ENCODE results near the gene TLCD3B.

The TLCD3B gene

DNA sequence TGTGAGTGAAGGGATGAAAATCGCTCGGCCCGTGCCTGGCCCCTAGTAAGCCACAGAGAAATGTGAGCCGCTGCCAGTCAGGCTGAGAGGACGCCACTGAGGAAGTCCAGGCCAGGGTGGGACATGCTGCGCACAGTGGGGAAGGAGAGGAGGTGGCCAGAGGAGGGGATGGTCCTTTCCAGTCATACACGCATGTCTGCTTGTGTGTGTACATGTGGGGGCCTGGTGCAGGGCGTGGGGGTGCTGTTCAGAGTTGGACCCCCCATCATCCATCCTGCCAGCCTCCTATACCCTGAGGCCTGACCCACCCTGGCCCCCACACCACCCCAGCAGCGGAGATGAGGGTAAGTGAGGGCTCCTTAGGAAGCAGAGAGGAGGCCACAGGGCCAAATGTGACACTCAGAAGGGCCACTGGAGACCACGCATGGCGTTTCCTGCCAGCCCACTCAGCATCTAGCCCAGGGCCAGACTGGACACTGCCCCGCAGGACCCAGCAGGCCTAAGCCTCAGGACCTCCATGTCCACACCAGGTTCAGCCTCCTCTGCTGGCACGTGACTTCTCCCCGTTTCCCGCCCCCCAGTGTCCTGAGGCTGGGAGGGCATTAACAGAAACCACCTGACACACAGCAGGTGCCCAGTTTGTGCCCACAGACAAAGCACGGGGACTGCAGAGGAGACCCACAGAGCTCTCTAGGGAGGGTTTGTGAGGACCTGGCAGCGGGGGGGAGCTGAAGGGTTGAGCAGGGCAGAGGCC lies 27.2 kb downstream of the TLCD3B start:
- no peak for DNase-seq

- DNase-seq: no peak
These were observed 28.3 kb downstream of the TLCD3B start for GRCh38 chr16:30002614-30003346.

DNA sequence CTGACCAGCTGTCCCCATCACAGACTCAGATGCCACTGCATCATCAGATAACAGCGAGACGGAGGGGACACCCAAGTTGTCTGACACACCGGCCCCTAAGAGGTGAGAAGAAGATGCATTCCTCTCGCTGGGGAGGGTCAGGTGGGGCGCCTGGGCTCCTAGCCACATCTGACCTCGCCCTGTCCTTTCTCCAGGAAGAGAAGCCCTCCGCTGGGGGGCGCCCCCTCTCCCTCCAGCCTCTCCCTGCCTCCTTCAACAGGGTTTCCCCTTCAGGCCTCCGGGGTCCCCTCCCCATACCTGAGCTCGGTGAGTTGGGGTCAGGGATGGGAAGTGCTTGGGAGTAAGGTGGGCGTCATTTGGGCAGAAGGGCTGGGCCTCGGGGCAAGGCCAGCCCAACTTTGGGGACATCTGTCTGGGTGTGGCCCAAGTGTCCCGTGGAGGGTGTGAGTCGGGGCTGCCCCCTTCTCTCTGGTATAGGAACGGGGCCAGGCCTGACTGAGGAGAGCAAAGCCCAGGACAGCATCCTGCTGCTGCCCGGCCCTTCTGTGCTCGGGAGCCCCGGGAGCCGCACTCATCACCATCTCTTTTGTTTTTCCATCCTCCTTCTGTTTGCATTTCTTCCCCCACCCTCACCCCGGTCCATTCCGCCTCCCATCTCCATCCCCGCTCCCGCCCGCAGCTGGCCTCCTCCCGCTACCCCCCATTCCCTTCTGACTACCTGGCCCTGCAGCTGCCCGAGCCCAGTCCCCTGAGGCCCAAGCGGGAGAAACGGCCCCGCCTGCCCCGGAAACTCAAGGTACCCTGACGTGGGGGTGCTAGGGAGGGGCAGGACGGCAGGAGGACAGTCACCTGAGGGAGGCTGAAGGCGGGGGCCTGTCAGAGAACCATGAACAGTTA lies 30.1 kb downstream of the TLCD3B start:
- no peak for DNase-seq

DNA sequence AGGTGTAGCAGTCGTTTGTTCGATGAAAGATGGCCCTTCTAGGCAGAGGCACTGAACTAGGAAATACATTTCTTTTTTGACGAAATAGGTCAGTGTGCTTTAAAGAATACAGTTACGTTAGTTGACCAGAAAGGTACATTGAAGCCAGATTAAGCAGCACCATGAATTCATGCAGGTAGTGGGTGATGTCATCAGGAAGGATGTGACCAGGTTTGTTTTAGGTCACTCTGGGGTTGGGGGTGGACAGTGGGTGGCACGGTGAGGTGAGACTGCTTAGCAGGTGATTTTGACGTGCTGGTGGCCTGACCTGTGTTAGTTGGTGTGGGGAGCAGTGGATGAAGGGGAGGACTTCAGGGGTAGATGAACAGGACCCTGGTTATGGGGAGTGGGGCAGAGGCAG lies 31.5 kb downstream of the TLCD3B start:
- no peak for DNase-seq

GRCh38 chr16:29996766-29997250 lies 34.3 kb downstream of the TLCD3B start:
- no peak for DNase-seq

DNA sequence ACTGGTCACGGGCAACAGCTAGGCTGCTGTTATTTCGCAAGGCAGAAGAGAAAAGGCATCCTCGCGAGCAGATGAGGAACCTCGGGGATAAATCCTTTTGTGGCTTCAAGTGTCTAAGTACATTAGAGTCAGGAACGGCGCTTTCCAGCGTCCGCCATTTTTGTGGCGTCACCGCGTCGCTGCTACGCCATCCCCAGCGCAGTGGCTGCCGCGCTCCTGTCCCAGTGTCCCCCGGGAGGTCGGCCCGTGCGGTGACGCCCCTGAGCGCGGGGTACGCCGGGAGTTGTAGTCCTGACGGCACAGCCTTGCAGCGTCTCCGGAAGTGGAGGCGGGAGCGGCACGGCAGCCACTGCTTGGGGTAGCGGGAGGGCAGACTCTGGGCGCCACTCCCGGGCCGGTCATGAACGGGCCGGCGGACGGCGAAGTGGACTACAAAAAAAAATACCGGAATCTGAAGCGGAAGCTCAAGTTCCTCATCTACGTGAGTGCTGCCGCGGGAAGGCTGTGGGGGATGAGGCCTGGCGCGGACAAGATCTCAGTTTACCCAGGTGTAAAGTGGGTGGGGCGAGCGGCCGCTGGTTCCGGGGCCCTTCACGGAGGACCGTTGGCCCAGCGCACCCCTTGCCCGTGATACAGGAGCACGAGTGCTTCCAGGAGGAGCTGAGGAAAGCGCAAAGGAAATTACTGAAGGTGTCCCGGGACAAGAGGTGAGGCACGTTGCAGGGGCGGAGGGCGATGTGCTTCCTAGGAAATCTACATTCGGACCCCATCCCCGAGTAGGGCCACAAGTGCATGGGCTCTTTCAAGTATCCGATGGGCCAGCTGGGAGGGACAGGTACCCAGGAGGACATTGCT lies 34.9 kb downstream of the TLCD3B start, which contains the start of gene INO80E:
Gene INO80E (plus strand): TSS at position 331 of the 855 bp plus-strand sequence. CDS start 70 bp downstream, at position 401.
- peak; percentile 97 for DNase-seq

GRCh38 chr16:29995324-29995910 lies 35.7 kb downstream of the TLCD3B start, which contains the start of gene HIRIP3:
Gene HIRIP3 (minus strand): TSS chr16:29995617. CDS start chr16:29995605, 12 bp downstream.
- peak; percentile 91 for DNase-seq

DNA sequence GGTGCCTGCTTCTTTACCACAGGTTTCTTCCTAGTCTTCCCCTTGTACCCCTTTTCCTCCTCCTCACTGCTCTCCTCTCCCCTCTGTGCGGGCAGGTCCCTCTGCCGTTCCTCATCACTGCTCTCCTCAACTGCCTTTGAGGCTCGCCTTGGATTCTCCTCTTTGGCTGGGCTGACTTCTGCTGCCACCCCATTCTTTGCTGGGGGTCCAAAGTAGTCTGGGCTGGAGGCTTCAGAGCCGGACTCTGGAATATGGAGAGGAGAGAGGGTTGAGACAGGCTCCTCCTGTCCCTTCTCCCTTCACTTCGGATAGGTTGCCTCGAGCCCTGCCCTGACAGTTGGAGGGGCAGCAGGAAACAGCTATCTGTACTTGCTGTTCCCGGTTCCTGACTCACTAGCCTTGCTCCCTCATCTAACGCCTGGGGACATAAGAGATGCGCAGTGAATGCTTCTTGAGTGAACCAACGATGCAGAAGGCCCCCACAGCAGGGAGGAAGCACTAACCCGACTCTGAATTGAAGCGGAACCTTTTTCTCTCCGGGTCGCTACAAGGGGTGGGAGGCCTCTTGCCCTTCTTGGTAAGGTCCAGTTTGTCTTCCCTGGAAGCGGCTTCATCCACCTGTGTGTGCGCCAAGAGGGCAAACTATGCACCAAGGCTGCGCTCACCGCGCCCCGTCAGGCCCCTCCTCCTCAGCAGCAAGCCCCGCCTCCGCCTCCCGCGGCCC lies 36.3 kb downstream of the TLCD3B start:
- peak; percentile 57 for DNase-seq

DNA sequence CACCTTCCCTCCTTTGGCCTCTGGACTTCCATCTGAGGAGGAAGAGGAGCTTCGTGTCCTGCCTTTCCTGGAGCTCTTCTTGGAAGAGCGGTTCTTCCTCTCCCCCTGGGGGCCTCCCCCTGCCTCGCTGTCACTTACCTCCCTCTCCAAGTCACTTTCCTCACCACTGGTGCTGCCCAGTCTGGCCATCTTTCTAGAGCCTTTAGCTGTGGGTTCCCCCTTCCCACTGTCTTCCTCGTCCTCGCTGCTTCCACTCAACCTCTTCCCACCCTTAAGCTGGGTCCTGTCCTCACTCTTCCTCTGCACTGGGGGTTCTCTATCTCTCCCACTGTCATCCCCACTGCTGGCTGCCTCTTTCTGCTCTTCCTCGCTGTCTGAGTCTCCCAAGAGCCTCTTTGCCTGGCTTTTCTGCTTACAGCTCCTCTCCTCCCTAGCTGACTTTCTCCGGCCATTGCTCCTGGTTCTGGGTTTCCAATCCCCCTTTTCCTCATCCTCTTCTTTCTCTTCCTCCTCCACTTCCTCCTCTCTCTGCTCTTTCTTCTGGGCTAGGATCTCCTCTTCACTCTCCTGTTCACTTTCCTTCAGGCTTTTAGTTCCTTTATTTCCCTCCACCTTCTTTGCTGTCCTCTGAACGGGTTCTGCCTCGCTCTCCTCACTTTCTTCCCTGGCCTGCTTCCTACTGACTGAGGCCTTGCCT lies 37.0 kb downstream of the TLCD3B start:
- no peak for DNase-seq

DNA sequence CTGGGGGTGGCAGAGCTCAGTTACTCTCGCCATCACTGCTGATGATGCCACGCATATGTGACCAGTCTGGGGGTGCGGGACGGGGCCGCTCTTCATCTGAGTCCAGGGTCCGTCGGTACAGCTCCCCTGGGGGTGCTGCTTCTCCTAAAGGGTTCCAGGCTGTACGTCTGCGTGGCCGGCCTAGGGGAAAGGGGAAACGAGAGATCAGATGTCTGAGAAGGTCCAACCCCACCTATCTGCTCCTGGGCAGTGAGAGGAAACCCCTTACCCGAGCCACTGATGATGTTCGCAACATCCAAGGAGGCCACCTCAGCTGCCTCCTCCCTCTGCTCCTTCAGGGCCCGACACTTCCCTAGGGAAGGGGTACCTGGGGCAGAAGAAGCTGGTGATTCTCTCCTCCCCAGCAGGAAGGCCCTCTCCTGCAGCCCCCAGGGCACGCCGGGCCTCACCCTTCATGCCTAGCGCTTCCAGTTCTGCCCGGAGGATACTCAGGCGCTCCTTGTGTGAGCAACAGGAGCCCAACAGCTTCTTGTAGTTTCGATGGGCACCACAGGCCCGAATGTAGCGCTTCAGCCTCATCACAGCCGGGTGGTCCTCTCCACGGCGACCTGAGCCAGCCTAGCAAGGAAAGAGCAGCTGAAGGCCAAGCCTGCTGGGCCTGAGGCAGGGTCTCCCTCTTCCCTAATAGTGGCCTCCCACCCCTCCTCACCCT lies 37.7 kb downstream of the TLCD3B start:
- DNase-seq: no peak

DNA sequence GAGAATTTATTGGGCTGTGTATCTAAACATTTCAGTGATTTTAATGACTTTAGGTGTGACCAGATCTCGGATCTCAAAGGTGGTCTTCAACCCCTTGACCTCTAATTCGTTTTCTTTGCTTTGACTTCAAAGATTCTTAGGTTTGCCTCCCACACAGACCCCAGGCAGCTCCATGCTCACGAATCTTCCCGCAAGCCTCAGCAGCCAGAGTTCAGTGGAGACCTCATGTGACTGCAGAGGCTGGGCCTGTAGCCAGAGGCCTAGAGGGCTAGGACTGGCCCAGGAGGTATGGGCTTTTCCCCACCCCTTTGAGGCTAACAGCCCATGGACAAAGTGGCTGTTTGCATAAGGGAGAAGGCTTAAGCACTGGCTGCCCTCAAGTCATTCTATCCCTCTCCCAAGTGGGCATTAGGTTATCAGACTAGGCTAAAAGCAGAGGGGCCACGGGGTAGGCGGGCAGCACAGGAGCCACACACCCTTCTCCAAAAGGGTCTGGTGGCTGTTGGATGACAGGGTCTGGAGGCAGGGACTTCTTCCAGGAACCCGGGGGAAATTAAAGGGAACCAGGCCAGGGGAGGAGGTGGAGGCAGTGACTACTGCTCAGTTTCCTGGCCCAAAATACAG lies 38.6 kb downstream of the TLCD3B start:
- DNase-seq: no peak

- DNase-seq: no peak
These were observed 39.5 kb downstream of the TLCD3B start for GRCh38 chr16:29991571-29991904.

DNA sequence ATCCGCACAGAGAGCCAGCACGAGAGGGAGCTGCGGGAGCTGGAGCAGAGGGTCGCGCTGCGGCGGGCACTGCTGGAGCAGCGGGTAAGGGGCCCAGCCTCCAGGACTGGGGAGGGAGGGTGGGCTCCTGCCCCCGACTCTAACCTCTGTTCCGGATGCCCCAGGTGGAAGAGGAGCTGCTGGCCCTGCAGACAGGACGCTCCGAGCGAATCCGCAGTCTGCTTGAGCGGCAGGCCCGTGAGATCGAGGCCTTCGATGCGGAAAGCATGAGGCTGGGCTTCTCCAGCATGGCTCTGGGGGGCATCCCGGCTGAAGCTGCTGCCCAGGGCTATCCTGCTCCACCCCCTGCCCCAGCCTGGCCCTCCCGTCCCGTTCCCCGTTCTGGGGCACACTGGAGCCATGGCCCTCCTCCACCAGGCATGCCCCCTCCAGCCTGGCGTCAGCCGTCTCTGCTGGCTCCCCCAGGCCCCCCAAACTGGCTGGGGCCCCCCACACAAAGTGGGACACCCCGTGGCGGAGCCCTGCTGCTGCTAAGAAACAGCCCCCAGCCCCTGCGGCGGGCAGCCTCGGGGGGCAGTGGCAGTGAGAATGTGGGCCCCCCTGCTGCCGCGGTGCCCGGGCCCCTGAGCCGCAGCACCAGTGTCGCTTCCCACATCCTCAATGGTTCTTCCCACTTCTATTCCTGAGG lies 40.0 kb downstream of the TLCD3B start:
- DNase-seq: no peak

GRCh38 chr16:29990034-29990433 lies 41.0 kb downstream of the TLCD3B start:
- DNase-seq: no peak

GRCh38 chr16:29989111-29989858 lies 41.8 kb downstream of the TLCD3B start:
- DNase-seq: no peak

DNA sequence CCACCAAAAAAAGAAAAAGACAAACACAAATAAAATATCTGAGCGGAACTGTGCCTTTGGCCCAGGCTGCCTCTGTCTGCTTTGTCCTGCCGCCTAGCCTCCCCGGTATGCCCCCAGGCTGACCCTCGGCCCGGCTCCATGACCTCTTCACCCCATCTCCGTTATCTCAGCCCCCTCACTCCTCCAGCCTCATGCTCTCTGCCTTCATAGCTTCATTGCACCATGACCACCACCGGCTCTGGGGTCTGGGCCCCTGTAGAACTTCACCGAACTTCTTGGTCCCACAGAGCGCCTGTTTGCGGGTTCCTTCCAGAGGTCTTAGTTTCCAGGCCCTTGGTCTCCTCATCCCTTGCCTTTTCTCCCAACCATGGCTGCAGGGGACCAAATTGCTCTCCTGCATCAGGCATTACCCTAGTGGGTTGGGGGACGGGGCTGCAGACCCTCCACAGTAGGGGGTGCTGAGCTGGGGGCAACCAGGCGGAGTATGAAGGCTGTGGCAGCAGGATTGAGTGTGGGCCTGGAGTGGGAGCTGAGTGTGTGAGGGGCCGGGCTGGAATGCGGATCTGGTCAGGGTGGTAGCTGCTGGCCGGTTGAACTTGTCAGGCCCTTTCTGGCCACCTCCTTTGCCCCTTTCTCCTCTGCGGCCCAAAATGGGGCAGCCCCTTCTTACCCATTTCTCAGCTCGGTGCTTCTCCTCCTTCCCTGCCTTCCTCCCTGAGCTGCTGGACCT lies 42.6 kb downstream of the TLCD3B start:
- DNase-seq: no peak

All from DMS53 (cell line).